HEK293T (cell line): Measurements from ENCODE around the gene APPBP2.
A peak's percentile ranks its signal among the peaks of the same experiment; 100 is the strongest.

ENCODE experiments used
- CTCF ChIA-PET: fragments of 350-600 bp; formaldehyde crosslinking; extraction: SDS; loops from one replicate; lab custom pipeline; 2021; ENCODE audit warnings: antibody characterized with exemption, inconsistent platforms; lab: Yijun Ruan, JAX
- POLR2A ChIA-PET: fragments of 350-600 bp; formaldehyde crosslinking; extraction: SDS; loops from one replicate; lab custom pipeline; 2020; ENCODE audit warnings: antibody characterized with exemption, inconsistent platforms; lab: Yijun Ruan, JAX
- DNase-seq: peaks from one replicate; pipeline ENCODE4 v3.0.0; 2012; ENCODE audit warnings: mixed read lengths; ENCODE audit errors: extremely low spot score
- ARNT ChIP-seq: fragments of 450-650 bp; IDR thresholded peaks from 2 replicates; pipeline ENCODE4 v1.6.1; 2017; ENCODE audit warnings: mild to moderate bottlenecking
- BHLHE40 ChIP-seq: fragments of 450-650 bp; IDR thresholded peaks from 2 replicates; pipeline ENCODE4 v1.6.1; 2016; ENCODE audit warnings: mild to moderate bottlenecking, moderate library complexity, borderline replicate concordance
- CTBP1 ChIP-seq: fragments of 450-650 bp; IDR thresholded peaks from 2 replicates; pipeline ENCODE4 v1.6.1; 2016; ENCODE audit warnings: borderline replicate concordance
- ELF4 ChIP-seq: fragments of 450-650 bp; IDR thresholded peaks from 2 replicates; pipeline ENCODE4 v1.6.1; 2017; ENCODE audit warnings: antibody characterized with exemption
- FOXA1 ChIP-seq: fragments of 450-650 bp; IDR thresholded peaks from 2 replicates; pipeline ENCODE4 v1.6.1; 2016; ENCODE audit warnings: mild to moderate bottlenecking
- FOXK2 ChIP-seq: fragments of 450-650 bp; IDR thresholded peaks from 2 replicates; pipeline ENCODE4 v1.6.1; 2016; ENCODE audit warnings: mild to moderate bottlenecking
- FOXM1 ChIP-seq: fragments of 450-650 bp; IDR thresholded peaks from 2 replicates; pipeline ENCODE4 v1.6.1; 2017; ENCODE audit warnings: mild to moderate bottlenecking, borderline replicate concordance
- HDGF ChIP-seq: fragments of 450-650 bp; IDR thresholded peaks from 2 replicates; pipeline ENCODE4 v1.6.1; 2017; ENCODE audit warnings: antibody characterized with exemption, borderline replicate concordance
- L3MBTL2 ChIP-seq: fragments of 450-650 bp; conservative IDR thresholded peaks from 2 replicates; pipeline ENCODE4 v1.6.1; 2016; ENCODE audit warnings: mild to moderate bottlenecking
- LEF1 ChIP-seq: fragments of 450-650 bp; IDR thresholded peaks from 2 replicates; pipeline ENCODE4 v1.6.1; 2017; ENCODE audit warnings: mild to moderate bottlenecking, borderline replicate concordance
- NFRKB ChIP-seq: fragments of 450-650 bp; IDR thresholded peaks from 2 replicates; pipeline ENCODE4 v1.6.1; 2016; ENCODE audit warnings: mild to moderate bottlenecking, moderate library complexity
- PKNOX1 ChIP-seq: fragments of 450-650 bp; IDR thresholded peaks from 2 replicates; pipeline ENCODE4 v1.6.1; 2016
- SP1 ChIP-seq: fragments of 450-650 bp; IDR thresholded peaks from 2 replicates; pipeline ENCODE4 v1.6.1; 2017
- SUZ12 ChIP-seq: fragments of 450-650 bp; IDR thresholded peaks from 2 replicates; pipeline ENCODE4 v1.6.1; 2016; ENCODE audit warnings: mild to moderate bottlenecking
- TARDBP ChIP-seq: fragments of 450-650 bp; IDR thresholded peaks from 2 replicates; pipeline ENCODE4 v1.6.1; 2016
- ZNF384 ChIP-seq: fragments of 450-650 bp; IDR thresholded peaks from 2 replicates; pipeline ENCODE4 v1.6.1; 2016

APPBP2 gene

GRCh38 chr17:60403523-60403810 lies 122.6 kb downstream of the APPBP2 start:
- TF ChIP-seq SP1: no peak
- no peak for TF ChIP-seq PKNOX1
- no peak for TF ChIP-seq HDGF
- TF ChIP-seq FOXA1: no peak
- TF ChIP-seq ARNT: no peak
- no peak for TF ChIP-seq ZNF384
- TF ChIP-seq CTBP1: no peak
- ChIA-PET POLR2A (no interaction called here), CTCF (no interaction called here)
- no peak for DNase-seq

- CTCF ChIA-PET: no interaction called here
- POLR2A ChIA-PET: no interaction called here
- DNase-seq: no peak
- TF ChIP-seq L3MBTL2: no peak
- no peak for TF ChIP-seq FOXM1
- no peak for TF ChIP-seq FOXA1
- TF ChIP-seq NFRKB: no peak
- TF ChIP-seq PKNOX1: no peak
- no peak for TF ChIP-seq HDGF
These were observed 124.2 kb downstream of the APPBP2 start for GRCh38 chr17:60401819-60402218.

- TF ChIP-seq ZNF384 (no peak), LEF1 (no peak), SUZ12 (no peak), FOXK2 (no peak), PKNOX1 (no peak), ELF4 (no peak), FOXA1 (no peak), SP1 (no peak), FOXM1 (no peak), HDGF (no peak), L3MBTL2 (no peak), CTBP1 (no peak), NFRKB (no peak), BHLHE40 (no peak), TARDBP (no peak), ARNT (no peak)
- POLR2A ChIA-PET: interaction anchor here (0.8 kb wide), 1 partner anchor 8 kb away, joined by 3 read pairs; no protein-coding TSS in a partner anchor
- DNase-seq: no peak
- CTCF ChIA-PET: no interaction called here
These were observed 127.6 kb downstream of the APPBP2 start for GRCh38 chr17:60398227-60398959.

GRCh38 chr17:60396412-60396811 lies 129.6 kb downstream of the APPBP2 start:
- POLR2A ChIA-PET: interaction anchor here (0.6 kb wide), 1 partner anchor 9 kb away, joined by 3 read pairs; no protein-coding TSS in a partner anchor
- CTCF ChIA-PET: no interaction called here
- no peak for DNase-seq
- TF ChIP-seq HDGF (no peak), CTBP1 (no peak), PKNOX1 (no peak), BHLHE40 (no peak), SUZ12 (no peak), FOXK2 (no peak), FOXA1 (no peak), L3MBTL2 (no peak), ELF4 (no peak), ARNT (no peak), FOXM1 (no peak)

- no peak for DNase-seq
- TF ChIP-seq ZNF384: peak; percentile 37
- TF ChIP-seq TARDBP: no peak
- CTCF ChIA-PET: no interaction called here
- POLR2A ChIA-PET: no interaction called here
These were observed 130.5 kb downstream of the APPBP2 start for GRCh38 chr17:60395508-60396065.
